GM21723 (cell line): ENCODE results near the gene NEK9.
A peak's percentile ranks its signal among the peaks of the same experiment; 100 is the strongest.

Experiments
- ATAC-seq: cut with Tn5 transposase; IDR thresholded peaks from one replicate; pipeline ENCODE4 v1.9.1; 2021; ENCODE audit warnings: mild to moderate bottlenecking, moderate library complexity; ENCODE audit not compliant: unreplicated experiment

NEK9 gene

GRCh38 chr14:75147423-75148071 lies 20.7 kb upstream of the NEK9 start:
- no peak for ATAC-seq

GRCh38 chr14:75144944-75145343 lies 18.1 kb upstream of the NEK9 start:
- no peak for ATAC-seq

GRCh38 chr14:75143761-75144527 lies 17.1 kb upstream of the NEK9 start:
- ATAC-seq: no peak

- no peak for ATAC-seq
These were observed 15.6 kb upstream of the NEK9 start for GRCh38 chr14:75142494-75142893.

GRCh38 chr14:75141967-75142366 lies 15.1 kb upstream of the NEK9 start:
- ATAC-seq: no peak

- no peak for ATAC-seq
These were observed 14.2 kb upstream of the NEK9 start for GRCh38 chr14:75141062-75141461.

- no peak for ATAC-seq
These were observed 13.8 kb upstream of the NEK9 start for GRCh38 chr14:75140620-75141019.

- ATAC-seq: no peak
These were observed 12.3 kb upstream of the NEK9 start for GRCh38 chr14:75139185-75139584.

GRCh38 chr14:75138492-75138891 lies 11.6 kb upstream of the NEK9 start:
- ATAC-seq: no peak

- no peak for ATAC-seq
These were observed 7.8 kb upstream of the NEK9 start for GRCh38 chr14:75134644-75135043.

GRCh38 chr14:75133597-75133996 lies 6.7 kb upstream of the NEK9 start:
- ATAC-seq: no peak

GRCh38 chr14:75132382-75133086 lies 5.7 kb upstream of the NEK9 start:
- ATAC-seq: no peak

GRCh38 chr14:75128596-75128990 lies 1.7 kb upstream of the NEK9 start:
- ATAC-seq: no peak

- no peak for ATAC-seq
These were observed 1.2 kb upstream of the NEK9 start for GRCh38 chr14:75127903-75128595.

GRCh38 chr14:75127474-75127820 lies 599 bp upstream of the NEK9 start:
- peak; percentile 15 for ATAC-seq

GRCh38 chr14:75126121-75126544 lies 715 bp downstream of the NEK9 start:
- ATAC-seq: no peak

- no peak for ATAC-seq
These were observed 1.2 kb downstream of the NEK9 start for GRCh38 chr14:75125617-75126016.

- no peak for ATAC-seq
These were observed 2.9 kb downstream of the NEK9 start for GRCh38 chr14:75123991-75124390.

- no peak for ATAC-seq
These were observed 5.3 kb downstream of the NEK9 start for GRCh38 chr14:75121552-75121951.

GRCh38 chr14:75120541-75121291 lies 6.1 kb downstream of the NEK9 start:
- ATAC-seq: no peak

GRCh38 chr14:75119056-75119455 lies 7.8 kb downstream of the NEK9 start:
- ATAC-seq: no peak
